CD4-positive, alpha-beta T cell treated with Interleukin-12 subunit alpha and Interleukin-12 subunit beta, for 1 hour (primary cell): ENCODE measurements around the gene MRGPRX3.

Experiments used
- DNase-seq: peaks from one replicate; pipeline ENCODE4 v3.0.0-alpha.2; 2020

The MRGPRX3 gene

GRCh38 chr11:18171377-18172000 lies 39.1 kb downstream of the MRGPRX3 start:
- no peak for DNase-seq

GRCh38 chr11:18172666-18173065 lies 40.3 kb downstream of the MRGPRX3 start, which contains the start of gene MRGPRX4:
MRGPRX4 (plus strand) TSS chr11:18172837; CDS start chr11:18173257, 420 bp downstream.
- DNase-seq = no peak

DNA sequence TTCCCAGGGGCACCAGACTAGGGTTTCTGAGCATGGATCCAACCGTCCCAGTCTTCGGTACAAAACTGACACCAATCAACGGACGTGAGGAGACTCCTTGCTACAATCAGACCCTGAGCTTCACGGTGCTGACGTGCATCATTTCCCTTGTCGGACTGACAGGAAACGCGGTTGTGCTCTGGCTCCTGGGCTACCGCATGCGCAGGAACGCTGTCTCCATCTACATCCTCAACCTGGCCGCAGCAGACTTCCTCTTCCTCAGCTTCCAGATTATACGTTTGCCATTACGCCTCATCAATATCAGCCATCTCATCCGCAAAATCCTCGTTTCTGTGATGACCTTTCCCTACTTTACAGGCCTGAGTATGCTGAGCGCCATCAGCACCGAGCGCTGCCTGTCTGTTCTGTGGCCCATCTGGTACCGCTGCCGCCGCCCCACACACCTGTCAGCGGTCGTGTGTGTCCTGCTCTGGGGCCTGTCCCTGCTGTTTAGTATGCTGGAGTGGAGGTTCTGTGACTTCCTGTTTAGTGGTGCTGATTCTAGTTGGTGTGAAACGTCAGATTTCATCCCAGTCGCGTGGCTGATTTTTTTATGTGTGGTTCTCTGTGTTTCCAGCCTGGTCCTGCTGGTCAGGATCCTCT lies 41.0 kb downstream of the MRGPRX3 start:
- DNase-seq = no peak
